AG09309 (cell line): Measurements from ENCODE around the gene MBTPS2.

Source experiments
- DNase-seq: peaks from one replicate; pipeline ENCODE4 v3.0.0-alpha.2; 2010; ENCODE audit warnings: low read depth
- H3K4me3 ChIP-seq: 2 replicates; pipeline ENCODE4 v1.5.1; 2011; ENCODE audit warnings: mild to moderate bottlenecking, low read depth, low read length, moderate library complexity; ENCODE audit not compliant: control insufficient read depth
- TF ChIP-seq, protein P1 (sequence below): IDR thresholded peaks from 2 replicates; pipeline ENCODE4 v1.5.1; 2011; ENCODE audit warnings: mild to moderate bottlenecking, low read depth, low read length, inconsistent platforms; ENCODE audit not compliant: insufficient read depth, control insufficient read depth; ENCODE audit errors: missing control alignments

MBTPS2 gene

DNA sequence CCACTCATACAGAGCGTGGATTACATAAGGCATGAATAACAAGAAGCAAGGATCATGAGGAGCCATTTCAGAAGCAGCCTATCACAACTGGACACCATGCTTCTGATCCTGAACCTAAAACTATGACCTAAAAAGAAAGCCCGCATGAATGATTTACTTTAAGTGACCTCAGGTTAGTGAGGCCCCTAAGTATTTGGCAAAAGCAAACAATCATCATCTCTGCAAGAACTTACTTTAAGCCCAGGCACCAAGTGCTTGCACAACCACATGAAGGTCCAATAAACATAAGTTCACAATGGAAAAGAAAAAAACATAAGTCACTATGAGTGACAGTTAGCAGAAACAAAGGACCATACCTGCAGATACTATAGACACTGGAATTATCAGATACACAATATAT, 7.9 kb upstream of the MBTPS2 start:
- no peak overlapping the region for H3K4me3 ChIP-seq
- no peak for DNase-seq
- TF ChIP-seq, protein P1, sequence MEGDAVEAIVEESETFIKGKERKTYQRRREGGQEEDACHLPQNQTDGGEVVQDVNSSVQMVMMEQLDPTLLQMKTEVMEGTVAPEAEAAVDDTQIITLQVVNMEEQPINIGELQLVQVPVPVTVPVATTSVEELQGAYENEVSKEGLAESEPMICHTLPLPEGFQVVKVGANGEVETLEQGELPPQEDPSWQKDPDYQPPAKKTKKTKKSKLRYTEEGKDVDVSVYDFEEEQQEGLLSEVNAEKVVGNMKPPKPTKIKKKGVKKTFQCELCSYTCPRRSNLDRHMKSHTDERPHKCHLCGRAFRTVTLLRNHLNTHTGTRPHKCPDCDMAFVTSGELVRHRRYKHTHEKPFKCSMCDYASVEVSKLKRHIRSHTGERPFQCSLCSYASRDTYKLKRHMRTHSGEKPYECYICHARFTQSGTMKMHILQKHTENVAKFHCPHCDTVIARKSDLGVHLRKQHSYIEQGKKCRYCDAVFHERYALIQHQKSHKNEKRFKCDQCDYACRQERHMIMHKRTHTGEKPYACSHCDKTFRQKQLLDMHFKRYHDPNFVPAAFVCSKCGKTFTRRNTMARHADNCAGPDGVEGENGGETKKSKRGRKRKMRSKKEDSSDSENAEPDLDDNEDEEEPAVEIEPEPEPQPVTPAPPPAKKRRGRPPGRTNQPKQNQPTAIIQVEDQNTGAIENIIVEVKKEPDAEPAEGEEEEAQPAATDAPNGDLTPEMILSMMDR: no peak

DNA sequence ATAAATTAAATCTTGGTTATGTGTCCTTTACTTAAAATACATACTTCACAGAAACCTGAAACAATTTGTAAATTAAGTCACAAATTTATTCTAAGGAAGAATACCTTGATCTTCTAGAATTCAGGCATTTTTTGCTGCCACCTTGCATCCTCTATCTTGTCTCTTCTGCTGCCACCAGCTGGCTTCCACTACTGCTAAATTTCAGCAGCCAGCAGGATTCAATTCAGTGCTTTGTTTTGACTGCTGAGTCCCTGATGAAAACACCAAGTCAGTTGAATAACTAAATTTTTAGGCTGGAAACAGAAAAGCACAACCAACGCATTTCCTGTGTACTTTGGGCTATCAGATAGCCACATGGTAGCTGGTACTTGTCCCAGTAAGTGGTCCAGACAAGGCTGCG, 2.4 kb upstream of the MBTPS2 start:
- no peak overlapping the region for H3K4me3 ChIP-seq
- TF ChIP-seq, protein P1: no peak
- DNase-seq: no peak

DNA sequence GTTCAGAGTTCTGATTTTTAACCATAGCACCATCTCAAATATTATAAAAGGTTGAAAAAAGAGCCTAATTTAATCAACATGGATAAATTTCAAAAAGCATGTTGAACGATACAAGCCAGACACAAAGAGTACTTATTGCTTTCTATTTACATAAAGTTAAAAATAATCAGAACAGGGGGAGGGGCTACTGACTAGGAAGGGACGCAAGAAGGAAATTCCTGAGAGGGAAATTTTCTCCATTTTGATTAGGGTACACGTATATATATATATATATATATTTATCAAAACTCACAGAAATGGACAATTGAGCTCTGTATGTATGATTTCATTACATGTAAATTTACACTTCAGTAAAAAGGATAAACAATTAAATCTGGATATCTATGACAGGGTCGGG, 482 bp upstream of the MBTPS2 start:
- H3K4me3 ChIP-seq: peak overlapping the region; percentile 86
- no peak for DNase-seq
- TF ChIP-seq, protein P1: no peak

DNA sequence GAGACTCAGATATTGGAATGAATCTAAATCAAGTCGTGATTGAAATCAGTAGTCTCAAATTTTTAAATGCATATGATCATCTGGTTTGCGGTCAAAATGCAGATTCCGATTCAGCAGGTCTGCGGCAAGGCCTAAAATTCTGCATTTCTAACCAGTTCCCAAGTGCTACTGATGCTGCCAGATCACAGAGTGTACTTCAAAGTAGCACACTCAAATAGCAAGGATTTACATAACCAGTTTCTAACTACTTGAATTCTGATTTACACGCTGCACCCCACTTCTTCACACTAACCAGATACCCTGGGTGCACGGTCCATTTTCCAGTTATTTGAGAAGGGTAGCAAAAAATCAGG, 752 bp downstream of the MBTPS2 start:
- TF ChIP-seq, protein P1: no peak
- peak overlapping the region; percentile 86 for H3K4me3 ChIP-seq
- no peak for DNase-seq

DNA sequence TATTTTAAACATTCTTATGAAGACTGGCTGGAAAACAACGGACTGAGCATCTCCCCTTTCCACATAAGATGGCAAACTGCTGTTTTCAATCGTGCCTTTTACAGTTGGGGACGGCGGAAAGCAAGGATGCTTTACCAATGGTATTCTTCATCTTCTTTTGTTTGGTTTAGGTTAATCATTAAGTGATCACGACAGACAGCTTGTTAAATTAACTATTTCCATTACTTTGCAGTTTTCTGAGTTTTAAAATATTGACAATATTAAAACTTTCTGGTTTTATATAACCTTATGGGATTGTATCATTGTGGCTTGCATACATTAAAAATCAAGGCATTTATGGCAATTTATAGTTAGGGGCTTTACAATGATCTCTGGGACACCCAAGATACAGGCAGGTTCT, 3.8 kb downstream of the MBTPS2 start:
- no peak overlapping the region for H3K4me3 ChIP-seq
- TF ChIP-seq, protein P1: no peak
- no peak for DNase-seq

DNA sequence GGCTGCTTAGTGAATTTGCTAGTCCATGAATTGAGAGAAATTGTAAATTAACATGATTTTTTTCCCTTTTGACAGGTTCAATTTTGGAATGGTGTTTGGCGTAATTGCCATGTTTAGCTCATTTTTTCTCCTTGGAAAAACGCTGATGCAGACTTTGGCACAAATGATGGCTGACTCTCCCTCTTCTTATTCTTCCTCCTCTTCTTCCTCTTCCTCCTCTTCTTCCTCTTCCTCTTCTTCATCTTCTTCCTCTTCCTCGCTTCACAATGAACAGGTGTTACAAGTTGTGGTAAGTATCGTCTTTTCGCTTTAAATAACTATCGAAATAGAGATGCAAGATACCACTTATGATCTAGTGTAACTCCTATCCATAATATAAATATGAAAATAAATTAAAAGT, 5.7 kb downstream of the MBTPS2 start:
- H3K4me3 ChIP-seq: no peak overlapping the region
- TF ChIP-seq, protein P1: no peak
- no peak for DNase-seq

DNA sequence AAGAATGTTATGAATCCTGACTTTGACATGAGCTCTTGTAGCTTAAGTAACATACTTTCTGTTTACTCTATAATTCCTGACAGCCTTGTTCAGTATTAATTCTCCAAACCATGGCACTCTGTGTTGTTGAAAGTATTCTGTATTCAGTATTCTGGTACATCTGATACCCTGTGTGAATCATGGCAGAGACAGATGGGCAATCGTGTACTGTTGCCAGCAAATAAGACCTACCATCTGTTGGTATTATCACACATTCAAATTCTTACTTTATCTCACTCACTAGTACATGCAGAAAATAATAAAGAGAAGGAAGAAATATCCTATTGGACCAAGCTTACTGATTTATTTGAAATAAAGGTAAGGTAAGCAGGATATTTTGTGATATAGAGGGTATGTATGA, 7.9 kb downstream of the MBTPS2 start:
- H3K4me3 ChIP-seq: no peak overlapping the region
- TF ChIP-seq, protein P1: no peak
- no peak for DNase-seq
